ENCODE measurements around the gene HOXC10.

The HOXC10 gene

GRCh38 chr12:53992377-53992889 is 7.5 kb downstream of the HOXC10 start:
- DNase-seq (ENCODE audit: low read depth): no peak

GRCh38 chr12:53993162-53994008 is 8.4 kb downstream of the HOXC10 start:
- DNase-seq (ENCODE audit: low read depth): no peak

GRCh38 chr12:53994009-53994263 is 9.0 kb downstream of the HOXC10 start:
- no peak for DNase-seq (ENCODE audit: low read depth)

GRCh38 chr12:53994264-53995001 is 9.5 kb downstream of the HOXC10 start:
- no peak for DNase-seq (ENCODE audit: low read depth)

- no peak for DNase-seq (ENCODE audit: low read depth)
Measured at GRCh38 chr12:53995002-53995377, 10.0 kb downstream of the HOXC10 start.

GRCh38 chr12:53995378-53996239 is 10.7 kb downstream of the HOXC10 start:
- no peak for DNase-seq (ENCODE audit: low read depth)

GRCh38 chr12:53996240-53997203 is 11.6 kb downstream of the HOXC10 start:
- no peak for DNase-seq (ENCODE audit: low read depth)

GRCh38 chr12:53997204-53998109 is 12.5 kb downstream of the HOXC10 start:
- DNase-seq (ENCODE audit: low read depth): no peak

- no peak for DNase-seq (ENCODE audit: low read depth)
Measured at GRCh38 chr12:53998110-53998899, 13.4 kb downstream of the HOXC10 start.

- no peak for DNase-seq (ENCODE audit: low read depth)
Measured at GRCh38 chr12:53998900-53999236, 13.9 kb downstream of the HOXC10 start.

- no peak for DNase-seq (ENCODE audit: low read depth)
Measured at GRCh38 chr12:53999559-54000115, 14.7 kb downstream of the HOXC10 start.

- DNase-seq (ENCODE audit: low read depth): no peak
Measured at GRCh38 chr12:54000116-54001114, 15.5 kb downstream of the HOXC10 start, which contains the start of gene HOXC9. Gene HOXC9 (plus strand): TSS chr12:54000161. CDS start chr12:54000189, 28 bp downstream.

- no peak for DNase-seq (ENCODE audit: low read depth)
Measured at GRCh38 chr12:54001283-54002187, 16.6 kb downstream of the HOXC10 start.

- DNase-seq (ENCODE audit: low read depth): no peak
Measured at GRCh38 chr12:54002278-54002914, 17.4 kb downstream of the HOXC10 start.

- no peak for DNase-seq (ENCODE audit: low read depth)
Measured at GRCh38 chr12:54002915-54003389, 18.0 kb downstream of the HOXC10 start.

GRCh38 chr12:54003625-54004024 is 18.7 kb downstream of the HOXC10 start:
- DNase-seq (ENCODE audit: low read depth): no peak

Data from activated T-cell treated with anti-CD3 and anti-CD28 coated beads for 24 hours (primary cell).